ENCODE measurements around the gene ROCK2. TPM values are rescaled to one million over a fixed set of nuclear protein-coding genes. Genes with fewer than 3 reads are reported as not detected.

Gene ROCK2
- total and polyA plus RNA-seq, 7 donors: 12.1 to 84.4 (median 60.8) TPM

GRCh38 chr2:11228692-11229091 is 115.7 kb downstream of the ROCK2 start:
- Histone ChIP-seq H3K4me3 (no peak overlapping the region), H3K9me3 (no peaks in the 10 kb centered on the region), H3K27ac (no peak overlapping the region), H3K36me3 (ENCODE audit: insufficient read depth in 1 of 2, low read depth in 1 of 2) (peaks cover 0 to 25% of the 10 kb centered on the region in 2 donors), H3K4me1 (peaks cover 4% of the 10 kb centered on the region), H3K27me3 (ENCODE audit: insufficient read depth in 3 of 3, low read length in 2 of 3) (no peaks in the 10 kb centered on the region)
- no peak for ATAC-seq
- TF ChIP-seq CTCF (IDR thresholded peaks at IDR 0.05): no peak
- 78 to 82% (median 79%) methylated on average over 1 of the region's 1 CpG for WGBS, 3 donors
- no peak for DNase-seq
- intact Hi-C loops (cut with DNase I): no loop called here

GRCh38 chr2:11227595-11227994 is 116.8 kb downstream of the ROCK2 start:
- Histone ChIP-seq H3K27me3 (ENCODE audit: insufficient read depth in 3 of 3, low read length in 2 of 3) (no peaks in the 10 kb centered on the region), H3K27ac (no peak overlapping the region), H3K4me1 (no peaks in the 10 kb centered on the region), H3K36me3 (ENCODE audit: insufficient read depth in 1 of 2, low read depth in 1 of 2) (peaks cover 0 to 36% of the 10 kb centered on the region in 2 donors), H3K4me3 (no peak overlapping the region), H3K9me3 (no peaks in the 10 kb centered on the region)
- ATAC-seq: no peak
- TF ChIP-seq CTCF (IDR thresholded peaks at IDR 0.05): no peak
- DNase-seq: no peak
- intact Hi-C loops (cut with DNase I): no loop called here

GRCh38 chr2:11224887-11225286 is 119.5 kb downstream of the ROCK2 start:
- ATAC-seq (no peak), DNase-seq (no peak)
- Histone ChIP-seq H3K27ac (no peak overlapping the region), H3K36me3 (ENCODE audit: insufficient read depth in 1 of 2, low read depth in 1 of 2) (peaks cover 0 to 62% of the 10 kb centered on the region in 2 donors), H3K9me3 (no peaks in the 10 kb centered on the region), H3K4me3 (no peak overlapping the region), H3K4me1 (no peaks in the 10 kb centered on the region), H3K27me3 (ENCODE audit: insufficient read depth in 3 of 3, low read length in 2 of 3) (no peaks in the 10 kb centered on the region)
- intact Hi-C loops (cut with DNase I): no loop called here
- TF ChIP-seq CTCF (IDR thresholded peaks at IDR 0.05): no peak

GRCh38 chr2:11222845-11223244 is 121.6 kb downstream of the ROCK2 start:
- no peaks in the 10 kb centered on the region for H3K4me1 ChIP-seq
- ATAC-seq: no peak
- no peak overlapping the region for H3K4me3 ChIP-seq
- H3K36me3 ChIP-seq (ENCODE audit: insufficient read depth in 1 of 2, low read depth in 1 of 2): peaks cover 0 to 81% of the 10 kb centered on the region in 2 donors
- intact Hi-C loops (cut with DNase I): no loop called here
- H3K9me3 ChIP-seq: no peaks in the 10 kb centered on the region
- WGBS, 3 donors: 89 to 92% (median 90%) methylated on average over 5 of the region's 5 CpGs
- no peak for DNase-seq
- no peak for TF ChIP-seq CTCF (IDR thresholded peaks at IDR 0.05)
- H3K27ac ChIP-seq: no peak overlapping the region
- no peaks in the 10 kb centered on the region for H3K27me3 ChIP-seq (ENCODE audit: insufficient read depth in 3 of 3, low read length in 2 of 3)

- H3K4me1 ChIP-seq: no peaks in the 10 kb centered on the region
- no peak overlapping the region for H3K4me3 ChIP-seq
- H3K36me3 ChIP-seq (ENCODE audit: insufficient read depth in 1 of 2, low read depth in 1 of 2): peaks cover 2 to 89% of the 10 kb centered on the region in 2 donors
- H3K27me3 ChIP-seq (ENCODE audit: insufficient read depth in 3 of 3, low read length in 2 of 3): no peaks in the 10 kb centered on the region
- H3K27ac ChIP-seq: no peak overlapping the region
- no peak for DNase-seq
- ATAC-seq: no peak
- intact Hi-C loops (cut with DNase I): no loop called here
- no peaks in the 10 kb centered on the region for H3K9me3 ChIP-seq
- TF ChIP-seq CTCF (IDR thresholded peaks at IDR 0.05): no peak
- 97 to 100% (median 97%) methylated on average over 2 of the region's 2 CpGs for WGBS, 3 donors
These were observed 124.0 kb downstream of the ROCK2 start for GRCh38 chr2:11220445-11220844.
